Peyer's patch (tissue), 4 donors: ENCODE data around the gene ATXN3.

ENCODE experiments used
- CTCF ChIP-seq, 6 experiments: fragments of 450-650 bp in 4 of 6; fragments of 200-600 bp in 2 of 6; sonication (generic) in 1 of 6; IDR thresholded peaks; one replicate each; pipeline ENCODE4 v1.5.1; 2017 to 2019; ENCODE audit warnings: antibody characterized with exemption in 6 of 6, mild to moderate bottlenecking in 3 of 6, moderate library complexity in 1 of 6
- POLR2A ChIP-seq, 2 donors: fragments of 450-650 bp; IDR thresholded peaks; one replicate each; pipeline ENCODE4 v1.5.1; 2017; ENCODE audit warnings: antibody characterized with exemption in 2 of 2, mild to moderate bottlenecking in 2 of 2, moderate library complexity in 2 of 2

GRCh38 chr14:92033433-92033832 is 72.9 kb downstream of the ATXN3 start:
- TF ChIP-seq CTCF (IDR thresholded peaks at IDR 0.05): no peak
- TF ChIP-seq POLR2A (IDR thresholded peaks at IDR 0.05): no peak
